Thyroid gland (tissue), 4 donors: ENCODE results near the gene BACH2. TPM values are rescaled to one million over a fixed set of nuclear protein-coding genes. Genes with fewer than 3 reads are reported as not detected.
"Not testable (repeated sequence)": the region's sequence is repeated elsewhere in the genome, so short reads cannot be mapped to it uniquely, and the experiment has no call there.

Source experiments
- DNase-seq, 2 donors: peaks; one replicate each; pipeline ENCODE4 v3.0.0-alpha.2; 2019
- H3K27ac ChIP-seq, 3 donors: fragments of 200-600 bp; sonication (generic); 1 replicate in 2 of 3; 2 replicates in 1 of 3; pipeline ENCODE4 v1.5.1; 2016 to 2019; ENCODE audit warnings: mild to moderate bottlenecking in 1 of 3, moderate library complexity in 1 of 3
- H3K27me3 ChIP-seq: fragments of 200-600 bp; sonication (generic); one replicate; pipeline ENCODE4 v1.5.1; 2019
- H3K36me3 ChIP-seq, 2 donors: fragments of 200-600 bp; sonication (generic); one replicate each; pipeline ENCODE4 v1.5.1; 2016 to 2019
- H3K4me1 ChIP-seq, 2 donors: fragments of 200-600 bp; sonication (generic); one replicate each; pipeline ENCODE4 v1.5.1; 2017 to 2019
- H3K4me3 ChIP-seq, 3 donors: fragments of 200-600 bp; sonication (generic); replicated peaks in 1 of 3; 1 replicate in 2 of 3; 2 replicates in 1 of 3; pipeline ENCODE4 v1.5.1; 2016; ENCODE audit warnings: mild to moderate bottlenecking in 1 of 3
- H3K9me3 ChIP-seq: fragments of 200-600 bp; sonication (generic); one replicate; pipeline ENCODE4 v1.5.1; 2017
- POLR2A ChIP-seq, 2 donors: fragments of 450-650 bp; IDR thresholded peaks; one replicate each; pipeline ENCODE4 v1.6.1; 2017; ENCODE audit warnings: antibody characterized with exemption in 2 of 2, mild to moderate bottlenecking in 2 of 2, moderate library complexity in 1 of 2
- WGBS, 2 donors: methylation state at CpG; one replicate each; pipeline ENCODE4 v1.1.5; 2017; 5-methylcytosine and 5-hydroxymethylcytosine counted together
- intact Hi-C: fragments of 100-400 bp; cut with DNase I; formaldehyde crosslinking; loops from one replicate; pipeline ENCODE4 v1.15.1; 2023
- total RNA-seq, 4 donors: library from RNA; depleted of rRNA; stranded (reverse); fragments of >200 nt; gene quantifications; one replicate each; pipeline ENCODE4 v1.2.3, GENCODE V29; 2016
- TF ChIP-seq, protein P1 (sequence below), 6 experiments: fragments of 200-600 bp in 3 of 6; fragments of 450-650 bp in 3 of 6; sonication (generic) in 3 of 6; IDR thresholded peaks; one replicate each; pipeline ENCODE4 v1.5.1; 2016 to 2019; ENCODE audit warnings: antibody characterized with exemption in 6 of 6, mild to moderate bottlenecking in 2 of 6, inconsistent platforms in 1 of 6, moderate library complexity in 1 of 6

The BACH2 gene
- total RNA-seq, 4 donors from 2014 or later = 0.98 to 6.6 (median 3.9) TPM

DNA sequence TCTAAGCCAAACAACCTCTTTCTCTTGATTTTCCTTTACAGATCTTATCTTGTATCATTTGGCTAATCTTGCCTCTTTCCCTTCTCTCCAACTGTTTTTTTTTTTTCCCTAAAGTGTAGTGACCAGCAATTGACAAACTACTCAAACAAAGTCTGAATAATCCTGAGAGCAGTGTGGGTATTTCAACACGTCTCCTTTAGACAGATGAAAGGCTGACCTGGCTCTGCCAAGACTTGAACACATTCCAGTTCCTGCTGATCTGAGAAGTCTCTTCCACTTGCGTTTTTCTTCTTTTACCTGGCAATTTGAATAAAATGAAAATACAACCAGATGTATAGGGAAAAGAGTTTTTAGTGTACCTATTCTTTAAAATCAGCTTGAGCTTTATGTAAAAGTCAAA is 234.0 kb downstream of the BACH2 start:
- Histone ChIP-seq H3K4me3 (no peak overlapping the region), H3K9me3 (no peaks in the 10 kb centered on the region), H3K27me3 (no peaks in the 10 kb centered on the region), H3K36me3 (no peaks in the 10 kb centered on the region), H3K27ac (no peak overlapping the region), H3K4me1 (no peaks in the 10 kb centered on the region)
- TF ChIP-seq, protein P1, sequence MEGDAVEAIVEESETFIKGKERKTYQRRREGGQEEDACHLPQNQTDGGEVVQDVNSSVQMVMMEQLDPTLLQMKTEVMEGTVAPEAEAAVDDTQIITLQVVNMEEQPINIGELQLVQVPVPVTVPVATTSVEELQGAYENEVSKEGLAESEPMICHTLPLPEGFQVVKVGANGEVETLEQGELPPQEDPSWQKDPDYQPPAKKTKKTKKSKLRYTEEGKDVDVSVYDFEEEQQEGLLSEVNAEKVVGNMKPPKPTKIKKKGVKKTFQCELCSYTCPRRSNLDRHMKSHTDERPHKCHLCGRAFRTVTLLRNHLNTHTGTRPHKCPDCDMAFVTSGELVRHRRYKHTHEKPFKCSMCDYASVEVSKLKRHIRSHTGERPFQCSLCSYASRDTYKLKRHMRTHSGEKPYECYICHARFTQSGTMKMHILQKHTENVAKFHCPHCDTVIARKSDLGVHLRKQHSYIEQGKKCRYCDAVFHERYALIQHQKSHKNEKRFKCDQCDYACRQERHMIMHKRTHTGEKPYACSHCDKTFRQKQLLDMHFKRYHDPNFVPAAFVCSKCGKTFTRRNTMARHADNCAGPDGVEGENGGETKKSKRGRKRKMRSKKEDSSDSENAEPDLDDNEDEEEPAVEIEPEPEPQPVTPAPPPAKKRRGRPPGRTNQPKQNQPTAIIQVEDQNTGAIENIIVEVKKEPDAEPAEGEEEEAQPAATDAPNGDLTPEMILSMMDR (IDR thresholded peaks at IDR 0.05) = no peak
- no peak for TF ChIP-seq POLR2A (IDR thresholded peaks at IDR 0.05)
- 21 to 23% methylated on average over 2 of the region's 2 CpGs for WGBS, 2 donors
- DNase-seq = peak; percentile 5 to 10
- intact Hi-C loops = no loop called here

DNA sequence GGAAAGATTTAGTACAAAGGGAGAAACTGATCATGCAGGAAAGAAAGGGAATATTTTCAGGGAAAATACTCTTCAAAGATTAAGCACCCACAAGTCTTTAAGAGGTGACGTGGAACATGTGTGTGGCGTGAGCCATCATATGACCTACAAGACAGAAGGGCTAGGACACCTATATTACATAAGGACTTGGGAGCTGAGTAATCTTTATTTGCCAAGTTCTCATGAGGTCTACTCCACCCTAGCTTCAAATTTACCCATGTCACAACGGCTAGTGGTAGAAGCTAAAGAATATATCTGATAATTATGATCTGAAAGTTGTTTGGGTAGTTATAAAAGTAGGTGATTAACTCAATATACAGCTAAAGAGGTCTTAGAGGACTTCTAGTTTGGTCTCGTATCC is 234.6 kb downstream of the BACH2 start:
- H3K27me3 ChIP-seq = no peaks in the 10 kb centered on the region
- H3K4me3 ChIP-seq = no peak overlapping the region
- DNase-seq = no peak
- no peaks in the 10 kb centered on the region for H3K4me1 ChIP-seq
- no peaks in the 10 kb centered on the region for H3K9me3 ChIP-seq
- TF ChIP-seq, protein P1 (IDR thresholded peaks at IDR 0.05) = no peak
- no peak for TF ChIP-seq POLR2A (IDR thresholded peaks at IDR 0.05)
- no peaks in the 10 kb centered on the region for H3K36me3 ChIP-seq
- H3K27ac ChIP-seq = no peak overlapping the region
- 73 to 91% methylated on average over 4 of the region's 4 CpGs for WGBS, 2 donors
- intact Hi-C loops = no loop called here

DNA sequence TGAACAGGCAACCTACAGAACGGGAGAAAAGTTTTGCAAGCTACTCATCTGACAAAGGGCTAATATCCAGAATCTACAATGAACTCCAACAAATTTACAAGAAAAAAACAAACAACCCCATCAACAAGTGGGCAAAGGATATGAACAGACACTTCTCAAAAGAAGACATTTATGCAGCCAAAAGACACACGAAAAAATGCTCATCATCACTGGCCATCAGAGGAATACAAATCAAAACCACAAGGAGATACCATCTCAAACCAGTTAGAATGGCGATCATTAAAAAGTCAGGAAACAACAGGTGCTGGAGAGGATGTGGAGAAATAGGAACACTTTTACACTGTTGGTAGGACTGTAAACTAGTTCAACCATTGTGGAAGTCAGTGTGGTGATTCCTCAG is 237.5 kb downstream of the BACH2 start:
- DNase-seq = not testable (repeated sequence)

DNA sequence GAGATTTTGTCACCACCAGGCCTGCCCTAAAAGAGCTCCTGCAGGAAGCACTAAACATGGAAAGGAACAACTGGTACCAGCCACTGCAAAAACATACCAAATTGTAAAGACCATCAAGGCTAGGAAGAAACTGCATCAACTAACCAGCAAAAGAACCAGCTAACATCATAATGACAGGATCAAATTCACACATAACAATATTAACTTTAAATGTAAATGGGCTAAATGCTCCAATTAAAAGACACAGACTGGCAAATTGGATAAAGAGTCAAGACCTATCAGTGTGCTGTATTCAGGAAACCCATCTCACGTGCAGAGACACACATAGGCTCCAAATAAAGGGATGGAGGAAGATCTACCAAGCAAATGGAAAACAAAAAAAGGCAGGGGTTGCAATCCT is 240.7 kb downstream of the BACH2 start:
- H3K36me3 ChIP-seq, DNase-seq, H3K9me3 ChIP-seq, H3K27me3 ChIP-seq, intact Hi-C loops, H3K27ac ChIP-seq, H3K4me1 ChIP-seq, H3K4me3 ChIP-seq: not testable (repeated sequence)
- 87 to 89% methylated on average over 1 of the region's 1 CpG for WGBS, 2 donors

More for the DNA sequence above, 237.5 kb downstream of the BACH2 start:
- 94 to 95% methylated on average over 3 of the region's 3 CpGs for WGBS, 2 donors
- H3K27me3 ChIP-seq, H3K4me1 ChIP-seq, H3K36me3 ChIP-seq, H3K9me3 ChIP-seq, H3K27ac ChIP-seq, H3K4me3 ChIP-seq, intact Hi-C loops: not testable (repeated sequence)

DNA sequence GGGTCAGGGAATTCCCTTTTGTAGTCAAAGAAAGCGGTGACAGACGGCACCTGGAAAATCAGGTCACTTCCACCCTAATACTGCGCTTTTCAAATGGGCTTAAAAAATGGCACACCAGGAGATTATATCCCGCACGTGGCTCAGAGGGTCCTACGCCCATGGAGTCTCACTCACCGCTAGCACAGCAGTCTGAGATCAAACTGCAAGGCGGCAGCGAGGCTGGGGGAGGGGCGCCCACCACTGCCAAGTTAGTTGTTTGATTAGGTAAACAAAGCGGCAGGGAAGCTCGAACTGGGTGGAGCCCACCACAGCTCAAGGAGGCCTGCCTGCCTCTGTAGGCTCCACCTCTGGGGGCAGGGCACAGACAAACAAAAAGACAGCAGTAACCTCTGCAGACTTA is 242.4 kb downstream of the BACH2 start:
- WGBS, 2 donors = 96 to 98% methylated on average over 12 of the region's 12 CpGs
- H3K36me3 ChIP-seq, intact Hi-C loops, H3K4me1 ChIP-seq, H3K27me3 ChIP-seq, H3K4me3 ChIP-seq, DNase-seq, H3K9me3 ChIP-seq, H3K27ac ChIP-seq: not testable (repeated sequence)

DNA sequence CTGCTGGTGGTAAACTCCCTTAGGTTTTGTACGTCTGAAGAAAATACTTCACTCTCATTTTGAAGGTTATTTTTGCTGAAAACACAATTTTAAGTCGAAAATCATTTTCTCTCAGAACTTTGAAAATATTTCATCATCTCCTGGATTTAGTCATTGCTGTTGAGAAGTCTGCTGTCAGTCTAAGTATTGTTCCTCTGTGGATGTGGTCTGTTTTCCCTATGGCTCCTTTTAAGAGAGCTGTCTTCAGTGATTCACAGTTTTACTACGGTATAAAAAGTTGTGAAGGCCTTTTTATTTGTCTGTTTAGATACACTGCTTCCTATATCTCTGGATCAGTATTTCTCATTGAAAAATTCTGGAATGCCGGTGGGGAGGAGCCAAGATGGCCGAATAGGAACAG is 243.0 kb downstream of the BACH2 start:
- Histone ChIP-seq H3K9me3 (no peaks in the 10 kb centered on the region), H3K27me3 (no peaks in the 10 kb centered on the region), H3K4me3 (no peak overlapping the region), H3K27ac (no peak overlapping the region), H3K36me3 (no peaks in the 10 kb centered on the region), H3K4me1 (no peaks in the 10 kb centered on the region)
- DNase-seq = no peak
- intact Hi-C loops = no loop called here
- TF ChIP-seq, protein P1 (IDR thresholded peaks at IDR 0.05) = no peak
- 93 to 97% methylated on average over 5 of the region's 5 CpGs for WGBS, 2 donors

DNA sequence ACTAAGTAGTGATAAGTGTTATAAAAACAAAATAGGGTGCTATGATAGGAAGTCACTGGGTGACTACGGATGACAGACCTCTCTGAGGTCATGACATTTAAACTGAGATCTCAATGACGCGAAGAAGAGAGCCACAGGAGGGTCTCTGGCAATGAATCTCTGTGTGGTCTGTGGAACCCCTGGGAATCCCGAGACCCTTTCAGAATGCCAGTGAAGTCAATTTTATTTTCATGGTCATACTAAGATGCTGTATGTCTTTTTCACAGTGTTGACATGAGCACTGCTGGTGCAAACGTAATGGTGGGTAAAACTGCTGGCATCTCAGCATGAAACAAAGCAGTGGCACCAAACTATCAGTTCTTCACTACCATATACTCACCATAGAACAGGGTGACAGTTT is 247.3 kb downstream of the BACH2 start:
- 77 to 86% methylated on average over 5 of the region's 5 CpGs for WGBS, 2 donors
- Histone ChIP-seq H3K27ac (no peak overlapping the region), H3K27me3 (no peaks in the 10 kb centered on the region), H3K36me3 (no peaks in the 10 kb centered on the region), H3K9me3 (no peaks in the 10 kb centered on the region), H3K4me3 (no peak overlapping the region), H3K4me1 (no peaks in the 10 kb centered on the region)
- intact Hi-C loops = no loop called here
- TF ChIP-seq, protein P1 (IDR thresholded peaks at IDR 0.05) = no peak
- no peak for TF ChIP-seq POLR2A (IDR thresholded peaks at IDR 0.05)
- no peak for DNase-seq
